ENCODE data around the gene ARGLU1. TPM values are rescaled to one million over a fixed set of nuclear protein-coding genes. Genes with fewer than 3 reads are reported as not detected.

The ARGLU1 gene
- total and polyA plus RNA-seq, 9 of the 15 experiments (the other 6 are each of a cell fraction or from before 2014, with no cell fraction given): 19.3 to 99.9 (median 49.3) TPM

GRCh38 chr13:106558527-106558926, 9.4 kb downstream of the ARGLU1 start:
- ATAC-seq (no peak), FAIRE-seq (no peak), DNase-seq (ENCODE audit: extremely low read depth in 1 of 4, low spot score in 3 of 4) (no peak)
- no peak overlapping the region for H3K4me2 ChIP-seq (ENCODE audit: insufficient read depth, low read length)
- H3K9ac ChIP-seq (ENCODE audit: insufficient read depth in 1 of 2, low read depth in 2 of 2, low read length in 2 of 2): no peak overlapping the region
- BruUV-seq (replicated peaks): TSS peak; percentile 3
- no peak overlapping the region for H2AFZ ChIP-seq (ENCODE audit: low read depth, low read length)
- H3K4me3 ChIP-seq: no peak overlapping the region
- CTCF ChIA-PET (ENCODE audit: low intra/inter-chr PET ratio): no interaction called here
- POLR2A ChIA-PET: no interaction called here
- intact Hi-C loops (cut with micrococcal nuclease): no loop called here
- H4K20me1 ChIP-seq (replicated peaks; ENCODE audit: control insufficient read depth, insufficient read depth, low read length): peaks cover 14% of the 10 kb centered on the region
- TF ChIP-seq, protein P1, sequence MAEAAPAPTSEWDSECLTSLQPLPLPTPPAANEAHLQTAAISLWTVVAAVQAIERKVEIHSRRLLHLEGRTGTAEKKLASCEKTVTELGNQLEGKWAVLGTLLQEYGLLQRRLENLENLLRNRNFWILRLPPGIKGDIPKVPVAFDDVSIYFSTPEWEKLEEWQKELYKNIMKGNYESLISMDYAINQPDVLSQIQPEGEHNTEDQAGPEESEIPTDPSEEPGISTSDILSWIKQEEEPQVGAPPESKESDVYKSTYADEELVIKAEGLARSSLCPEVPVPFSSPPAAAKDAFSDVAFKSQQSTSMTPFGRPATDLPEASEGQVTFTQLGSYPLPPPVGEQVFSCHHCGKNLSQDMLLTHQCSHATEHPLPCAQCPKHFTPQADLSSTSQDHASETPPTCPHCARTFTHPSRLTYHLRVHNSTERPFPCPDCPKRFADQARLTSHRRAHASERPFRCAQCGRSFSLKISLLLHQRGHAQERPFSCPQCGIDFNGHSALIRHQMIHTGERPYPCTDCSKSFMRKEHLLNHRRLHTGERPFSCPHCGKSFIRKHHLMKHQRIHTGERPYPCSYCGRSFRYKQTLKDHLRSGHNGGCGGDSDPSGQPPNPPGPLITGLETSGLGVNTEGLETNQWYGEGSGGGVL (CRISPR knock-in tag; IDR thresholded peaks at IDR 0.05): no peak
- no peak for TF ChIP-seq ZNF778 (CRISPR knock-in tag; IDR thresholded peaks at IDR 0.05)
- TF ChIP-seq UBTF (IDR thresholded peaks at IDR 0.05; ENCODE audit: borderline replicate concordance in 1 of 2, low read depth in 2 of 2, low read length in 2 of 2): no peak
- no peak for TF ChIP-seq RBM25 (IDR thresholded peaks at IDR 0.05; ENCODE audit: low read depth, low read length, severe bottlenecking)
- TF ChIP-seq FOXA1 (IDR thresholded peaks at IDR 0.05; ENCODE audit: borderline replicate concordance): no peak
- no peak for TF ChIP-seq FOXK1 (CRISPR knock-in tag; IDR thresholded peaks at IDR 0.05; ENCODE audit: borderline replicate concordance)
- TF ChIP-seq ZNF586 (CRISPR knock-in tag; conservative IDR thresholded peaks at IDR 0.05): no peak
- TF ChIP-seq TCF3 (CRISPR knock-in tag; IDR thresholded peaks at IDR 0.05): no peak
- no peak for TF ChIP-seq EGR1 (conservative IDR thresholded peaks at IDR 0.05)
- no peak for TF ChIP-seq CEBPG (CRISPR knock-in tag; IDR thresholded peaks at IDR 0.05)
- no peak for TF ChIP-seq CEBPG (tag; conservative IDR thresholded peaks at IDR 0.05 in 1 of 2, IDR thresholded peaks at IDR 0.05 in 1 of 2)
- peaks cover 63% of the 10 kb centered on the region for H3K36me3 ChIP-seq (ENCODE audit: control insufficient read depth, insufficient read depth, low read length)
- H3K27me3 ChIP-seq (ENCODE audit: control insufficient read depth in 2 of 2, insufficient read depth in 2 of 2, low read length in 2 of 2): no peaks in the 10 kb centered on the region
- H3K9me1 ChIP-seq (ENCODE audit: control insufficient read depth, insufficient read depth, low read length): no peaks in the 10 kb centered on the region
- peaks cover 89% of the 10 kb centered on the region for H3K79me2 ChIP-seq (ENCODE audit: control insufficient read depth, insufficient read depth, low read length)
- in situ Hi-C loops (cut with MboI): no loop called here
- H3K27ac ChIP-seq (ENCODE audit: extremely low read depth, low read depth, low read length): no peak overlapping the region
- H3K4me1 ChIP-seq (replicated peaks in 1 of 2; ENCODE audit: control insufficient read depth in 2 of 2, insufficient read depth in 2 of 2, low read length in 2 of 2): peaks cover 0 to 8% of the 10 kb centered on the region in 2 experiments; a peak in 3 of 5 replicates
- H3K9me3 ChIP-seq (replicated peaks; ENCODE audit: control insufficient read depth, insufficient read depth, low read depth, low read length): no peaks in the 10 kb centered on the region
